Measurements from ENCODE around the gene WDFY1.

DNA sequence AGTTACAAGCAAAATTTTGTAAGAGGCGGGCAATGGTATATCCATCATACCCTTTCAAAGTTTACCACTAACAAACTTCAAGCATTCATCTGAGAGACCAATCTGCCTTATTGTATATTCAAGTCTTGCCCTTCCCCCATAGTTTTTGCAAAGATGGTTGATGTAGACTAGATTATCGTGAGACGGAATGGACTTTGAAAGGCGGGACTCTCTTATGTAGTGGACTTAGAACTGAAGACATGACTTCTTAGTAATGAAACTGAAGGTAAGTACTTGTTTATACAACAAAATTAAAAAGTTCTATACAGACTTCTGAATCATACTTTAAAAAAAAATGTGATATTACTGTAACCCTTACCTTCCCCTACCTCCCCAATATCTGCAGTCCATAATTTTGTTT, 118.1 kb downstream of the WDFY1 start:
- TF ChIP-seq PRPF4 (IDR thresholded peaks at IDR 0.05; ENCODE audit: insufficient read depth, low read depth, low read length, poor library complexity, severe bottlenecking): no peak
- no peak for TF ChIP-seq POLR2A (conservative IDR thresholded peaks at IDR 0.05)
- TF ChIP-seq RBM39 (optimal IDR thresholded peaks at IDR 0.05; ENCODE audit: low read depth, low read length): no peak

Measured in K562 (cell line).